ENCODE measurements around the gene ROR1.

GRCh38 chr1:63892632-63893395, 119.0 kb downstream of the ROR1 start:
- TF ChIP-seq CTCF (conservative IDR thresholded peaks at IDR 0.05; ENCODE audit: low read length) = no peak
- TF ChIP-seq EZH2phosphoT487 (IDR thresholded peaks at IDR 0.05; ENCODE audit: borderline replicate concordance, low read depth, low read length) = no peak

Measured in OCI-LY7 (cell line).